KOPT-K1 (cell line): ENCODE results near the gene DUSP28.
A peak's percentile ranks its signal among the peaks of the same experiment; 100 is the strongest.
"Not testable (repeated sequence)": the region's sequence is repeated elsewhere in the genome, so short reads cannot be mapped to it uniquely, and the experiment has no call there.

Experiments
- H3K27ac ChIP-seq: fragments of 200-600 bp; sonication (generic); 2 replicates; pipeline ENCODE4 v1.5.1; 2016; ENCODE audit warnings: antibody characterized with exemption, mild to moderate bottlenecking, low read depth, low read length; ENCODE audit not compliant: poor library complexity, severe bottlenecking
- H3K36me3 ChIP-seq: fragments of 200-600 bp; sonication (generic); 2 replicates; pipeline ENCODE4 v1.5.1; 2017; ENCODE audit warnings: antibody characterized with exemption, mild to moderate bottlenecking, low read length, moderate library complexity; ENCODE audit not compliant: insufficient read depth
- H3K9me3 ChIP-seq: fragments of 200-600 bp; sonication (generic); 2 replicates; pipeline ENCODE4 v1.5.1; 2017; ENCODE audit warnings: antibody characterized with exemption, low read length, mild to moderate bottlenecking; ENCODE audit not compliant: insufficient read depth, poor library complexity, severe bottlenecking

DUSP28 gene, protein sequence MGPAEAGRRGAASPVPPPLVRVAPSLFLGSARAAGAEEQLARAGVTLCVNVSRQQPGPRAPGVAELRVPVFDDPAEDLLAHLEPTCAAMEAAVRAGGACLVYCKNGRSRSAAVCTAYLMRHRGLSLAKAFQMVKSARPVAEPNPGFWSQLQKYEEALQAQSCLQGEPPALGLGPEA

DNA sequence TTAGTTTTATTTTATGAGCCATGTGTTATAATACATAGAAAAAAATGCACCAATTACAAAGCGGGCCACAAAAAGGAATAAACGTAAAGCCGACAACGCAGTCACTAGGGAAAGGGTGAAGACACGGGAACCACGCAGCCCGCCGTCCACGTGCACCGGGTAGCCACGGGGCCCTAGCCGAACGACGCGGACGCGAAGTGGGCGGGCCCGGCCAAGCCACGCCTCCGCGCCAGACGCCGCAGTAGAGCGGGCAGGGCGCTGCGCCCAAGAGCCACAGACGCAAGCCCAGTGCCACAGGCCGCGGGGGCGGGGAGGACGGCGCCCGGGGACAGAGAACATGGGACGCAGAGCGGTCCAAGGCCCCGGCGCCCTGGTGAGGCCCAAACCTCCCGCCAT lies at the start of gene DUSP28:
TSS of gene DUSP28 (plus strand) at position 274 of the 396 bp plus-strand sequence. CDS start 328 bp downstream, outside the sequence.
- Histone ChIP-seq H3K9me3 (no peaks in the 10 kb centered on the region), H3K27ac (peak within 1 kb of the TSS; percentile 97), H3K36me3 (peaks cover 44% of the 10 kb centered on the region)

DNA sequence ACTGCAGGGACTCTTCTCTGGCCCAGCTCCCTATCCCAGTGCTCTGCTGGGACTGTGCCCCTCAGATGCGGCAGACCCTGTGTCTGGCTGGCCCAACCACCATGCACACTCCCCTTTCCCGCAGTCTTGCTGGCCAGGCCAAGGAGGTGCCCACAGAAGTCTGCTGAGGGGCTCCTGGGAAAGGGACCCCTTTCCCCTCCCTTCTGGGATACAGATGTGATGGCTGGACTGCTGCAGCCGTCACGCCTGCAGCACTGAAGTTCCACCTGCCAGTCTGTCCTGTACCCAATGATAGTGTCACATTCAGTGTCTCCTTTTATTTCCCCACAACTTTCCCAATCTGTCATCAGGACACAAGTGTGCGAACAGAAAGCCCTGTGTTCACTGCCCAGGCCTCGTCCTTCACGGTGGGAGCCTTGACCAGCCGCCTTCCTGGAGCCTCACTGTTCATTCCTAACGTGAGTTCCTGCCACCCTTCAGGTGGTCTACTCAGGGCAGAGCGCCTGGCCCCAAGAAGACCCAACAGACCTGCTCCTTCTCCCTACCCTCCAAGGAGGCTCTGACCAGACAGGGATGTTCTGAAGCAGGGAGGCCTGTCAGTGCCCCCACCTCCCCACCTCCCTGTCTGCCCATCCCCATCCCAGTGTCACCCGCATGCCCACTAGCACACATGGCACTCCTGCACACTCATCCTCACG lies 49.5 kb upstream of the DUSP28 start:
- Histone ChIP-seq H3K9me3 (no peaks in the 10 kb centered on the region), H3K27ac (no peak overlapping the region), H3K36me3 (peaks cover 27% of the 10 kb centered on the region)

DNA sequence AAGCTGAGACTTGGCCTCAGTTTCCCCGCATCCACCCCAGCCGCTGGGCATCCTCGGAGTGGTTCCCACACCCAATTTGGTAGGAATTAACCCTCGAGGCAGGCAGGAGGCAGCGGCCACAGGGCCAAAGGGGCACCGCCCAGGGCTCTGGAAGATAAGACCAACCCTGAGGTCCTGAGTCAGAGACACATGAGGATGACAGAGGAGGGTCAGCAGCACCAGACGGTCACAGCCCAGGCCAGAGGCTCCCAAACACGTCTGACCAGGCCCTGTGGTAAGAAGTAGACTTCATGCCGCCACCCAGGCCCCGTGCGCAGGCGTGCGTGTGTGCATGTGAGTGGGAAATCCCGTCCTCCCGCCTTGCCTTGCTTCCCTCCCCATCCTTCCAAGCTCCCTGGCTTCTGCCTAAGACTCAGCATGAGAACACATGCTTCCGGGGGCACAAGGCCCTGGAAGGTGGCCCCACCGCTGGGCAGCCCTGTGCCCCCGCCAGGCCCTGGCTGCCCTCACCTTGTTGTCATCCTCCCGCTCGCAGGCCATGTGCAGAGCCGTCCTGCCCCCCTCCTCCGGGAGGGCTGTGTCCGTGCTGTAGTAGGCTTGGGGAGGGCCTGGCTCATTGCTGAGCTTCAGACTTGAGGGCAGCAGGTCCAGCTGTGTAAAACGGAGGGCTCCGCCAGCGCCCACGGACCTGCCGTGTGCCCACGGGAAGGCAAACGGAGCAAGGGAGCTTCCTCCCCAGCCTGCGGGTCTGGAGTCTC lies 48.6 kb upstream of the DUSP28 start:
- Histone ChIP-seq H3K27ac (no peak overlapping the region), H3K9me3 (no peaks in the 10 kb centered on the region), H3K36me3 (peaks cover 26% of the 10 kb centered on the region)

DNA sequence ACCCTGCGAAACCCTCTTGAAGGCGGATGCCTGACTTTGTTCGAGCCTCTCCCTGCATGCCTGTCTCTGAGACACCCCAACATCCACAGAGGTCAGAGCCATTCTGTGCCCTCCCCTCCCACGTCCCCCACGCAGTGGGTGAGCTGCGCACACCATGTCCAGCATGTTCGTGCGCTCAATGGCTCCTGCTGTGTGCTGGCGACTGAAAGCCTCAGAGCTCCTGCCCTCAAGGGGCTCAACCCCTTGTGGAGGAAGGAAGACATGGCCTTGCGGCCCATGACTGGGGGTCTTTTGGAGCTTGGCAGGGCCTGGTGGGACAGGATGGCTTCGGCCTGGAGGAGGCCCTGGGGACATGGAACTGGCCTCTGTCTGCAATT lies 48.1 kb upstream of the DUSP28 start:
- H3K27ac ChIP-seq, result no peak overlapping the region
- no peaks in the 10 kb centered on the region for H3K9me3 ChIP-seq
- peaks cover 32% of the 10 kb centered on the region for H3K36me3 ChIP-seq

DNA sequence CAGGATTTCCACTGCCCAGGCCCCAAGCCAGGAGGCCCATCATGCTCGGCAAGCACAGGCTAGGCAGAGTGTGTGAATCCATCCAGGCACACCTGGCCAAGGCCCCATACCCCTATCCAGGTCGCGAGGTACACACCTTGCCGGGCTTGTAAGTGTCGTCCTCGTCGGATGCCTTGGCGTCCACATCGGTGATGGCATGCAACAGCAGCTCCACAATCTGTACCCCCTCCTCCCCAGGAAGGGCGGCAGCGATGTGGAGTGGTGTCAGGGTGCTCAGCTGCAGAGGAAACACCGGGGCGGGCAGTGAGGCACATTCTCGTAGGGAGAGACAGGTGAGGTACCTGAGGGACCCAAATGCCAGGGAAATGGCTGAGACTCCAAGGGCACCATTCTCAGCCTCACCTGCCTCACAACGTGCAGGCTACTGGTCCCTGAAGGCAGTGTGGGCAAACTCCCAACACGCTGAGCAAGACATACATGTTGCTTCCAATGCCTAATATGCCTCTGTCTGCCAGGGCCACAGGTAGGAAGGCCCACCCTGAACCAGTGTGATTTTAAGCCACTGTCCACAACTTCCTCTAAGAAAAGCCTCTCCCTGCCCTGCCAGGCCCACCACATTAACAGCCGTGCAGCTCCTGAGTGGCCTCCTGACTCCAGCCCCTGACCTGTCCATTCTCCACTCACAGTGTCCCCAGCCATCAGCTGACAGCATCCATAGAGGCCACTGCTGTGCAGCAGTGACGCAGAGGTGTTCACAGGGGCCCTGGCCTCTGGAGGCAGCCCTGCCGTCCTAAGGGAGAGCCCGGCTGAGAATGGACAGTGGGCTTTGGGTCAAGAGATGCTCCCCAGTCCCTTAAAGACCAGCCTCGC lies 47.3 kb upstream of the DUSP28 start:
- Histone ChIP-seq H3K9me3 (no peaks in the 10 kb centered on the region), H3K36me3 (peaks cover 36% of the 10 kb centered on the region), H3K27ac (no peak overlapping the region)

DNA sequence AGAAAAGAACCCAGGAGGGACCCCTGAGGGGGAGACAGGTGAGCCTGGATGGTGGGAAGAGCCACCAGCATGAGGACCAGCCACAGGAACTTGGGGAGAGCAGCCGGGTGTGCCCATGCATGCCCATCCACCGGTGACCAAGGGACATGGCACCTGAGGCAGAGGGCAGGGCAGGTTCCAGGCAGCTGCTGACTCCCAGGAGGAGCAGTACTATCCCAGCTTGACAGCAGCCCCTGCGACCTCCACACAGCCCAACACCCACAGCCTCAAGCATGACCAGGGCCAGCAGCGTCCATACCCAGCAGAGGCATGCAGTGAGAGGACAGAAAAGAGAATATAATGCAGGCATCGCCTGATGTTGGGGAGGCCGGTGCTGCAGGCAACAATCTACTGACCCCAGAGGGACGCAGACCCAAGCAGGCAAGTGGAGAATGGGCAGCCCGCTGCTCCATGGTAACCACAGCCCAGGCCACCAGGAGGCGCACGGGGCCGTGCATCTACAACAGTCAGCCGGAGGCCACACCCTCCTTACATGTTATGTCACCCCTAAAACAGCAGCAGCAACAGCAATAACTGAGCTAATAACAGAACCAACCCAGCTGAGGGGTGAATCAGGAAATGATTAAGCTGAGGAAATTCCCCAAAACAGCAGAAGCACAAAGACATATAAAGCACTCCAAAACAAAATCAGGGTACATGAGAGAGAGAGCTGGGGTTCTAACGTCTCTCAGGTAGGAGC lies 46.4 kb upstream of the DUSP28 start:
- Histone ChIP-seq H3K9me3 (no peaks in the 10 kb centered on the region), H3K27ac (no peak overlapping the region), H3K36me3 (peaks cover 38% of the 10 kb centered on the region)

DNA sequence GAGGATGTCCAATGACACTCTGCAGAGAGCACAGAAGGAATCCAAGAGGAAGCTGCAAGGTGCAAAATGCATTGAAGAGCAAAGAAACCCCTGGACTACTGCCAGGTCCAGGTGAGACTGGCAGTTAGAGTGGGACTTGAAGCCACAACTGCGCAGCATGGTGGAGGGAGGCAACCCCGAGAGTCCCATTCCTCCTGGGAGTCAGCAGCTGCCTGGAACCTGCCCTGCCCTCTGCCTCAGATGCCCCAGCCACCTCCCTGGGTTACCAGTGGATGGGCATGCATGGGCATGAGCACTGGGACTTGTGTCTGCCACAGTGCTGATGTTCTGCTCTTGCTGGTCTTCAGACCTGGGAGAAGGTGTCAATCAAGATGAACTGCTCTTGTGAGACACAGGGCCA lies 45.5 kb upstream of the DUSP28 start:
- Histone ChIP-seq H3K9me3 (no peaks in the 10 kb centered on the region), H3K27ac (no peak overlapping the region)

DNA sequence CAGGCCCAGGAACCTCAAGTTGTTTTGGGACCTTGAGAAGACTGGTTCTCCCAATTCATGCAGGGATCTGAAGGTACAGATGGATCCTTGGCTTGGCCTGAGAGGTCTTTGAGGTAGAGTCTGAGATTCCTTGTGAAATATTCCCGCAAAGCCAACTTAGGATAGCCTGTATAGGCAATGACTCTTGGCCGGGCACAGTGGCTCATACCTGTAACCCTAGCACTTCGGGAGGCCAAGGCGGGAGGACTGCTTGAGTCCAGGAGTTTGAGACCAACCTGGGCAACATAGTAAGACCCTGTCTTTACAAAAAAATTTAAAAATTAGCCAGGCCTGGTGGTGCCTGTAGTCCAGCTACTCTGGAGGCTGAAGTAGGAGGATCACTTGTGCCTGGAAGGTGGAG lies 42.8 kb upstream of the DUSP28 start:
- peaks cover 4% of the 10 kb centered on the region for H3K9me3 ChIP-seq
- H3K27ac ChIP-seq, result no peak overlapping the region

More for the DNA sequence above, 45.5 kb upstream of the DUSP28 start:
- peaks cover 45% of the 10 kb centered on the region for H3K36me3 ChIP-seq

DNA sequence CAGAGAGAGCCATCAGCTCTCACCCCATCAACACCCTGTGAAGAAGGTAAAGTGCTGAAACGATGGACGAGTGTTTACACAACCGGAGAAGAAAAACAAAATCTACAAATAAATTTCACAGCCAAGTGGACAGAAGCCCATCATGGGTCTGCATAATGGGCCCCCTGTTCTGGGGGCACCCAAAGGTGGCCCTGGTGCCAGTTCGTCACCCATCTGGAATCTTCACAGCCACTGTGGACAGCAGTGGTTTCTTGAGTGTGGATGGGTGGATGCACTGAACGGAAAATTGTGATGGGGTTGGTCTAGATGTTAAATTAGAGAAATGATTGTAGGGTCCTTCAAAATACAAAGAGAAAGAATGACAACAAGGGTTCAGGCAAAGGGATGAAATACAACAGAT lies 41.2 kb upstream of the DUSP28 start:
- peaks cover 56% of the 10 kb centered on the region for H3K36me3 ChIP-seq
- no peak overlapping the region for H3K27ac ChIP-seq
- peaks cover 21% of the 10 kb centered on the region for H3K9me3 ChIP-seq

More for the DNA sequence above, 42.8 kb upstream of the DUSP28 start:
- H3K36me3 ChIP-seq, result peaks cover 52% of the 10 kb centered on the region

DNA sequence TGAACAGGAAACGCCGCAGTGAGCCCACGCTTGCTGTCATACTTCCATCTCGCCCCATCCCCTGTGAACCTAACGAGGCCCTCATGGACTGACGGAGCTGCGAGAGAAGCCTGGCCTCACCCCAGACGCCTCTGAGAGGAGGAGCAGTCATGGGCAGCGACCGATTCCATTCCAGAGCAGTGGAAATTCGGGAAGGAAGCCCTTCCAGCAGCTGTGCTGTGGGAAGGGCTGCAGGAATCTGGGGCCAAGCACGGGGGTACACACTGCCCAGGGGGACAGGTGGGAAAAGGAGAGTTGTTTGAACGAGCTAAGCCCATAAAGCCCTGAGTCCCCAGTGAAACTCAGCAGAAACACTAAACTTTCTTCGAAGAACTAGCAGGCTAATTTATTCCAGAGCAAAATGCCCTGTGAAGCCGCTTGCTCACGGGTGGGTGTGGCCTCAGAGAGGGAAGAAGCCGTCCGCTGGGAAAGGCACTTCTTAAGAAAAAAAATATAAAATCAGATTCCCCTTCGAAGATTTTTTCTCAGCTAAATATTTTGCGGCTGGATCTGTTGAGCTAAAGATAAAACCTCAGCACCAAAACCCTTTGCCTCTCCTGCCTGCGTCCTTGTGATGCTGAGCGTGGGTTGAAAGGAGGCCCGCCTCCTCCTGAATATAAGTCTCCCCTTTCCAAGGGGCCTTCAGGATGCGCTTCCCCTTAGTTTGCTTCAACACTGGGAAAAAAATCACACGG lies 40.6 kb upstream of the DUSP28 start:
- H3K9me3 ChIP-seq, result peaks cover 27% of the 10 kb centered on the region

DNA sequence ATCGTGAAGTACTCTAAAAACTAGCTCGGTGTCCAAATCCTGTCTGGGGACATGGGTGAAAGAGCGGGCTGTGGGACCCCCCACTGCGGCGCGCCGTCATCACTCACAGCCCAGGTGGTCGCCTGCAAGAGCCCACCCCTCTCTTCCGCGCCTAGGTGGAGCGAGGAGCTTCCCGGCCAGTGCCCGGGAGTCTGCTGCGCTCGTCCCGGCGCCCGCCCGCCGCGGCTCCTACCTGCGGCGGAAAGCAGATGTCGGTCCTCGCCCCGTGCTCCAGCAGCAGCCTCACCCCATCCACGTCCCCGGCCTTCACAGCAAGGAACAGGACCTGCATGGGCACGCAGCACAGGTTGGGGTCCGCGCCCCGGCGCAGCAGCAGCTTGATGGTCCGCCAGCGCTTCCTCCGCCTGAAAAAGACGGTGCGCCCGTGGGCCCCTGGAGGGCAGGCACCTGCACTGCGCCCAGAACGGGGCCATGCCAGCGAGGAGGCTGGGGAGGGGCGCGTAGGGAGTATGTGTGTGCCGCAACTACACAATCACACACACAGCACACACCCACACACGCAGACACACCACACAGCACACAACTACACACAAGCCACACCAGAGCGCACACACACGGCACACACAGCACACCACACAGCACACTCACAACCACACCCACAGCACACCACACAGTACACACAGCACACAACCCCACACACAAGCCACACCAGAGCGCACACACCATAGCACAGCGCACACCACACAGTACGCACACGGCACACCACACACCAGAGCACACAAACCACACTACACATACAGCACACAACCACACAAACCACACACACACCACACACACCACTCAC lies 39.8 kb upstream of the DUSP28 start:
- Histone ChIP-seq H3K27ac (no peak overlapping the region), H3K9me3 (peaks cover 35% of the 10 kb centered on the region), H3K36me3 (peaks cover 70% of the 10 kb centered on the region)

More for the DNA sequence above, 40.6 kb upstream of the DUSP28 start:
- Histone ChIP-seq H3K27ac (no peak overlapping the region), H3K36me3 (peaks cover 62% of the 10 kb centered on the region)

DNA sequence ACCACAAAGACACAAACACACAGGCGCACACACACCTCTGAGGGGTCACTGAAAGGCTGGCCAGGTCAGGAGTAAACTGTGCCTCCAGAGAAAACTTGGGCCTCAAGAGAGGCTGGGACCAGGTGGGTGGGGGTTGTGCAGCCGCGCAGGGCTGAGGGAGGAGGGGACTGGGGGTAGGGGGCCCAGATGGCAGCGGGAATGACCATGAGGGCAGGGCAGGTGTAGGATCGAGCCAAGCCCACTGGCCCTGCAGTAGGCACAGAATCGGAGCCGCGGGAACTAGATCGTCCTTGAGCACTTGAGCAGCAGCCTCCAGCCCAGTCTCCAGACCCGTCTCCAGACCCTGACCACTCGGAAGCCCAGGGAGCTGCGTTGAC lies 39.2 kb upstream of the DUSP28 start:
- Histone ChIP-seq H3K27ac (no peak overlapping the region), H3K9me3 (peaks cover 41% of the 10 kb centered on the region), H3K36me3 (peaks cover 76% of the 10 kb centered on the region)

DNA sequence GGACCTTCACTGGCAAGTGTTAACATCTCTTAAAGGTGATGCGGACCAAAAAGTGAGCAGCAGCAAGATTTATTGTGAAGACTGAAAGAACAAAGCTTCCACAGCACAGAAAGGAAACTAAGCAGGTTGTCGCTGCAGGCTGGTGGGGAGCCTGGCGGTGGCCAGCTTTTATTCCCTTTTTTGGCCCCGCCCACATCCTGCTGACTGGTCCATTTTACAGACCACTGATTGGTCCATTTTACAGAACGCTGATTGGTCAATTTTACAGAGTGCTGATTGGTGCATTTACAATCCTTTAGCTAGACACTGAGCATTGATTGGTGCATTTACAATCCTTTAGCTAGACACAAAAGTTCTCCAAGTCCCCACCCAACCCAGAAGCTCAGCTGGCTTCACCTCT lies 38.3 kb upstream of the DUSP28 start:
- not testable (repeated sequence) for H3K27ac ChIP-seq
- Histone ChIP-seq H3K36me3 (peaks cover 81% of the 10 kb centered on the region), H3K9me3 (peaks cover 50% of the 10 kb centered on the region)
